HCT116 (cell line): ENCODE data around the gene FHIT.

Experiments used
- EGR1 ChIP-seq: IDR thresholded peaks from 2 replicates; pipeline ENCODE4 v1.6.1; 2012; ENCODE audit warnings: low read depth
- EZH2phosphoT487 ChIP-seq: fragments of 200-600 bp; IDR thresholded peaks from 2 replicates; pipeline ENCODE4 v1.6.1; 2018; ENCODE audit warnings: antibody characterized with exemption, borderline replicate concordance
- POLR2A ChIP-seq: IDR thresholded peaks from 2 replicates; pipeline ENCODE4 v1.7.0; 2011; ENCODE audit warnings: borderline replicate concordance; ENCODE audit not compliant: insufficient read depth, insufficient read length; ENCODE audit errors: extremely low read depth
- POLR2AphosphoS5 ChIP-seq: IDR thresholded peaks from 2 replicates; pipeline ENCODE4 v1.6.1; 2011; ENCODE audit warnings: mild to moderate bottlenecking, low read depth, low read length, moderate library complexity
- TF ChIP-seq, protein P1 (sequence below), 3 experiments: fragments of 200-600 bp in 1 of 3; sonication (generic) in 1 of 3; IDR thresholded peaks in 2 of 3; conservative IDR thresholded peaks in 1 of 3; 2 replicates each; pipeline ENCODE4 v1.5.1; 2012 to 2017; ENCODE audit warnings: low read depth in 2 of 3, low read length in 2 of 3, antibody characterized with exemption in 1 of 3, borderline replicate concordance in 1 of 3, control low read depth in 1 of 3, mild to moderate bottlenecking in 1 of 3, mixed read lengths in 1 of 3, mixed run types in 1 of 3, moderate library complexity in 1 of 3; ENCODE audit not compliant: insufficient read depth in 1 of 3

DNA sequence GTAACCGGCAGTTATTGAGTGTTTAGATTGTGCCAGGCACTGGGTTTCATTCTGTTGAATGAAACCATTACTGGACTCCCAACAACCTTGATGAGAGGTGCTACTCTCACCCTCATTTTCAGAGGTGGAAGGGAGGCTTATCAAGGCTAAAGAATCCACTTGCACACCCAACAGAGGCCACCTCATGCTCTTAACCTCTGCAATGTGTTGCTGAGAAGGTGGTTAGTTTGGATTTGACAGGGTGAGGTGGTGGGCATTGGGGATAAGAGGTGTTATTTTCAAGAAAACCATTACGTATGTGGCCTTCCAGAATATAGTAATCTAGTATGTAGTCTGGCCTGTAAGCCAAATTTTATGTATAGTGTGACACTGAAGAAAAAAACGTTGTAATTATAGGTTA is 73.1 kb downstream of the FHIT start:
- TF ChIP-seq, protein P1, sequence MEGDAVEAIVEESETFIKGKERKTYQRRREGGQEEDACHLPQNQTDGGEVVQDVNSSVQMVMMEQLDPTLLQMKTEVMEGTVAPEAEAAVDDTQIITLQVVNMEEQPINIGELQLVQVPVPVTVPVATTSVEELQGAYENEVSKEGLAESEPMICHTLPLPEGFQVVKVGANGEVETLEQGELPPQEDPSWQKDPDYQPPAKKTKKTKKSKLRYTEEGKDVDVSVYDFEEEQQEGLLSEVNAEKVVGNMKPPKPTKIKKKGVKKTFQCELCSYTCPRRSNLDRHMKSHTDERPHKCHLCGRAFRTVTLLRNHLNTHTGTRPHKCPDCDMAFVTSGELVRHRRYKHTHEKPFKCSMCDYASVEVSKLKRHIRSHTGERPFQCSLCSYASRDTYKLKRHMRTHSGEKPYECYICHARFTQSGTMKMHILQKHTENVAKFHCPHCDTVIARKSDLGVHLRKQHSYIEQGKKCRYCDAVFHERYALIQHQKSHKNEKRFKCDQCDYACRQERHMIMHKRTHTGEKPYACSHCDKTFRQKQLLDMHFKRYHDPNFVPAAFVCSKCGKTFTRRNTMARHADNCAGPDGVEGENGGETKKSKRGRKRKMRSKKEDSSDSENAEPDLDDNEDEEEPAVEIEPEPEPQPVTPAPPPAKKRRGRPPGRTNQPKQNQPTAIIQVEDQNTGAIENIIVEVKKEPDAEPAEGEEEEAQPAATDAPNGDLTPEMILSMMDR (IDR thresholded peaks at IDR 0.05 in 2 of 3, conservative IDR thresholded peaks at IDR 0.05 in 1 of 3; ENCODE audit: borderline replicate concordance in 1 of 3, insufficient read depth in 1 of 3, low read depth in 2 of 3, low read length in 2 of 3) = no peak
- TF ChIP-seq EGR1 = no peak
- no peak for TF ChIP-seq EZH2phosphoT487
- TF ChIP-seq POLR2A = no peak
- TF ChIP-seq POLR2AphosphoS5 = no peak
